Skeletal muscle cell (primary cell): ENCODE measurements around the gene FRYL.

Experiments
- DNase-seq: peaks from one replicate; pipeline ENCODE4 v3.0.0-alpha.2; 2010; ENCODE audit warnings: low read depth
- H3K4me3 ChIP-seq: 2 replicates; pipeline ENCODE4 v1.5.1; 2011; ENCODE audit warnings: low read depth, mild to moderate bottlenecking, control low read depth, low read length, moderate library complexity

Gene FRYL

DNA sequence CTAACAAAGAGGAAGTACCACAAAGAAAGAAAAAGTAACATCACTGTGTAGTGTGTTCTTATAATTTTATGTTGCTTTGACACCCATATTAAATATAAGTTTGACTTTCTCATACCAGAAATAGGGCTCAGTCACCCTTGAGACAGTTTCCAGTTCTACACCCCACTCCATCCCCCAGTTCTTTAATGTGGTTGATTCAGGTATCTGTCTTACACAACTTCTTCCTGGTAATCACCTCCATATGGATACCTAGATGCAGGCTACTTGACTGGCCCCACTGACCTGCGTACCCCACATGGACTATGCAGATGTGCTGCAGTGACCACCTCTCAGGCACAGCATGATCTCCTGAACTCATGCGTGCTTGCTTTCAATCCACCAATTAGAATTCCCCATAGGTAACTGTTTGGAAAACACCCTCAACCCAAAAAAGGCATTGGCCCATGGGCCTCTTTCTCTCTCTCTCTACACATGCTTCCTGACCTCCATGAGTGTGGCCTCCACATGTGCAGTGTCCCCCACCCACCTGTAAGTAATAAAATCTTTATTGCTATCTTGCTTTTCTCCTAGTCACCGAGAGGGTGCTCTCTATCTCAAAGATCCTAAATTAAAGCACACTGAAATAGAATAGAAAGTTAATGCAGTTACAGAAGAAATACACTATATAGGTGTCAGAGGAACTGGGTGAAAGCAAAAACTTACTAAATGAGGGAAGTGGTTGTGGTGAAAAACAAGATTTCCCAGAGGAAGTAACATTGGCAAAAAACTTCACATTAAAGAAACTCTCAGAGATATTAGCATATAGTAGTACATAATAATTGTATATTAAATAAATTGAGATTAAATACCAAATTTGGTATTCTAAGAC lies 191.6 kb downstream of the FRYL start:
- H3K4me3 ChIP-seq: no peak overlapping the region
- DNase-seq: no peak

DNA sequence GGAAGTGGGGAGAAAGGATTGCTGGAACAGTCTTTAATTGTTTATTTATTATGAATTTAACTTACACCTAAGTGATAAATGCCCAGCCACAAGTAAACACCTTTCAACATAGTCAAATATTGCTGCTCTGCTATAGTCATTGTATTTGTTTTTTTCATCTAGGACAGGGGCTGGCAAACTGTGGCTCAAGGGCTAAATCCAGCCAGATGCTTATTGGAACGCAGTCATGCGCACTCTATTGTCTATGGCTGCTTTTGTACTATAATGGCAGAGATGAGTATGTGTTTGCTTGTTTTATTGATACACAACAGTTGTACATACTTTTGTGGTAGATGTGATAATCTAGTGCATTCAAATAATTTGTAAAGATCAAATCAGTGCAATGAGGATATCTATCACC lies 194.7 kb downstream of the FRYL start:
- H3K4me3 ChIP-seq: no peak overlapping the region
- no peak for DNase-seq

GRCh38 chr4:48578132-48578968 lies 201.7 kb downstream of the FRYL start:
- DNase-seq: peak; percentile 25
- no peak overlapping the region for H3K4me3 ChIP-seq

GRCh38 chr4:48575964-48576363 lies 204.1 kb downstream of the FRYL start:
- peak; percentile 26 for DNase-seq

DNA sequence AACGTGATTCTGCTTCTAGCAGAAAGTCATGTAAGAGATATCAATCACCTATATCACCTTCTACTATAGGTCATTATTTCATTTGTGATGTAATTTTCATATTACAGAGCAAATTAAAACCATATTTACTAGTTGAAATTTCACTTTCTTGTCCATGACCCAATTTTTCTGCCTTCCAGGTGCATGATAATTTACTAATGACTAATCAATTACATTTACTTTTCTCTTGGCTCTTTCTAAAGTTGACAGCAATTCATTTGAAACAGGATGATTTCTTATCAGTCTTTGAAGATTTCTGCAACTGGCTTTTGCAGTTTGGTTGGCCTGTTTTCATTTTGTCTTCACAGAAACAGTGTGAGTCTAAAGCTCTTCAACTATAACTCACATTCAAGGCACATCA lies 208.6 kb downstream of the FRYL start:
- H3K4me3 ChIP-seq: no peak overlapping the region
- no peak for DNase-seq

More at GRCh38 chr4:48575964-48576363, 204.1 kb downstream of the FRYL start:
- no peak overlapping the region for H3K4me3 ChIP-seq

GRCh38 chr4:48570646-48571220 lies 209.3 kb downstream of the FRYL start:
- no peak overlapping the region for H3K4me3 ChIP-seq

GRCh38 chr4:48566034-48566384 lies 214.1 kb downstream of the FRYL start:
- no peak overlapping the region for H3K4me3 ChIP-seq
- no peak for DNase-seq

More at GRCh38 chr4:48570646-48571220, 209.3 kb downstream of the FRYL start:
- DNase-seq: peak; percentile 36

DNA sequence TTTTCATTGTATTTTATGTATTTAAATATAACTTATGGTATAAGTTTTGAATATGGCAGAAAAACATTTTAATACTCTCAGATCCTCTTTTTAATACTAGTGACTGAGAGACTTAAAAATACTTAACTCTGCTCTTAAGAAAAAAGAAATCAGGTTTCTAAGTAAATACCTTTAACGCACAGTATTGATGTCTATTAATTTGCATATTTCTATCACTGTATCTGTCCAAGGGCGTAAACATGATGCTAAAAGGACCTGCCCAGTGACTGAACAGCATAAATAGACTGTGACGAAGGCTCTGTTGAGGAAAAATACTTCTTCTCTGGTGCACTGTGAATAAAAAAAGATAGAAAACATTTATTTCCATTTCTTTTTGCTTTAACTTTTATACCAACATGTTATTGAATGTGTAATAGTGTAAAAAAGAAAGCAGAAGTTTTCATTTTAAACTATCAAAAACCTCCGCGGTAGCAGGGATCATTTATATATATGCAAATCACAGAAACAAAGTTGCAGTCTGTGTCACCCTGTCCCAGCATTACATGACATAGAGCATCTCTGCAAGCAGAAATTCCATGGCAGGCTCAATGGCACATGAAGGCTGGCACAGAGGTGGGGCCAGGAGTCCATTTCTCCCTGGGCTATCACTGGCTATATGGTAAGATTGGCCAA lies 214.6 kb downstream of the FRYL start:
- DNase-seq: no peak
- no peak overlapping the region for H3K4me3 ChIP-seq

- DNase-seq: no peak
- H3K4me3 ChIP-seq: no peak overlapping the region
Measured at GRCh38 chr4:48564151-48564550, 215.9 kb downstream of the FRYL start.

DNA sequence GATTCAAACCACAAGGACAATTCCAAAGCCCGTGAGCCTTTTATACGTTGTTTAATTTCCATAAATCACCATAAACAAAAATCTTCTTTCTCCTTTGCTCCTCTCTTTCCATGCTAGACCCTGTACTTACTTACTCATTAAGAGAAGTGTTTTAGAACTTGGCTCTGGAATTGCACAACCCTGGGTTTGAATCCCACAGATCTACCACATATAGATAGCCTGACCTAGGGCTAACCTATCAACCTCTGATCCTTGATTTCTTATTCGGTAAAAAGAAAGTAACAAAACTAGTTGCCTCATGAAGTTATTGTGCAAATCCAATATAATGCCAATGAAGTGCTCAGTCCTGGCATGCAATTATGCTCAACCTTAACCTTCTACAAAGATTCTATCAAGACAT lies 221.3 kb downstream of the FRYL start:
- H3K4me3 ChIP-seq: no peak overlapping the region
- no peak for DNase-seq

GRCh38 chr4:48558026-48558425 lies 222.1 kb downstream of the FRYL start:
- no peak for DNase-seq
- H3K4me3 ChIP-seq: no peak overlapping the region

- H3K4me3 ChIP-seq: no peak overlapping the region
- DNase-seq: no peak
Measured at GRCh38 chr4:48557478-48557877, 222.6 kb downstream of the FRYL start.

DNA sequence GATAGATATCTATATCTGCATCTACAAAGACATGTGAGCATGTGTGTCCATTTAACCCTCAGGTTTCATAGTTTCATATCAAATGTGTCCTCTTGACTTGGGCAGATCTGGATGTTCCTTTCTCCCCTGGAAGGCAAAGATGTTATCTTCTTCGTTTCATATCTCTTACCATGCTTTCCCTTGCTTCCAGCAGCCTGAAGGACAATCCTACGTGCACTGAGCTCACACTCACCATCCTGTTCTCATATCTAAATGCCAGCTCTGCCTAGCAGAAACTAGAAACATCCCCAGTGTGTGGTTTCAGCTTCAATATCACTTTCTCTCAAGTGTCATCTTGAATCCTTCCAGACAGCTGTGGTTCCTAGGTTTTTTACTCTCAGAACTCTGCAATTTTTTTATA lies 223.8 kb downstream of the FRYL start:
- no peak for DNase-seq
- no peak overlapping the region for H3K4me3 ChIP-seq

- no peak overlapping the region for H3K4me3 ChIP-seq
- no peak for DNase-seq
Measured at GRCh38 chr4:48554606-48555005, 225.5 kb downstream of the FRYL start.

- no peak overlapping the region for H3K4me3 ChIP-seq
- DNase-seq: no peak
Measured at GRCh38 chr4:48553720-48554119, 226.4 kb downstream of the FRYL start.

GRCh38 chr4:48546336-48546735 lies 233.7 kb downstream of the FRYL start:
- DNase-seq: no peak
- no peak overlapping the region for H3K4me3 ChIP-seq

- H3K4me3 ChIP-seq: no peak overlapping the region
- DNase-seq: no peak
Measured at GRCh38 chr4:48543796-48544195, 236.3 kb downstream of the FRYL start.

- no peak for DNase-seq
- no peak overlapping the region for H3K4me3 ChIP-seq
Measured at GRCh38 chr4:48542888-48543287, 237.2 kb downstream of the FRYL start.

GRCh38 chr4:48539597-48539996 lies 240.5 kb downstream of the FRYL start:
- H3K4me3 ChIP-seq: no peak overlapping the region
- DNase-seq: no peak

DNA sequence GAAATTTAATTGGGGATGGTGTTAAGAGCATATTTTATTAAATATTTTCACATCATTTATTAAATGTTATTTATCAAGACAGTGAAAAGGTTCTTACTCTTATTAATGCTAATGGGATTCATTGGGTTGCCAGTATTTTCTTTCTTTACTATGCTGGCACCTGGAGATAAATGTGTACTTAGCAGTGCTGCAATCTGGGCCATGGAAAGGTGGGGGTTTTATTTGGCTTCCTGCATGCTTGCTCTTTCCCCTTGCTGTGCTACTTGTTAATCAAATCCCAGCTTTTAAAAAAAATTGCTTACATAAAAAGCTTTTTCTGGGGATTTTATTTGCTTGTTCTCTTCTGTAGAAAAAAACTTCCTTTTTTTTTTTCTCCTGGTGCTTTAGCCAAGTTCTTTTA lies 241.7 kb downstream of the FRYL start:
- DNase-seq: no peak
- no peak overlapping the region for H3K4me3 ChIP-seq
